GM12875 (cell line): ENCODE measurements around the gene NPR1.

Source experiments
- H3K4me3 ChIP-seq: one replicate; pipeline ENCODE4 v1.5.1; 2011; ENCODE audit warnings: low read depth, low read length, control low read depth
- CTCF ChIP-seq: IDR thresholded peaks from 2 replicates; pipeline ENCODE4 v1.5.1; 2011; ENCODE audit warnings: low read depth, mild to moderate bottlenecking, control low read depth, inconsistent platforms, low read length, moderate library complexity, borderline replicate concordance; ENCODE audit not compliant: insufficient read depth

NPR1 gene

GRCh38 chr1:153688736-153689328 lies 10.3 kb downstream of the NPR1 start:
- no peak overlapping the region for H3K4me3 ChIP-seq
- TF ChIP-seq CTCF = no peak

- TF ChIP-seq CTCF = no peak
- H3K4me3 ChIP-seq = no peak overlapping the region
These were observed 15.0 kb downstream of the NPR1 start for GRCh38 chr1:153693466-153693865.

- no peak overlapping the region for H3K4me3 ChIP-seq
- no peak for TF ChIP-seq CTCF
These were observed 18.3 kb downstream of the NPR1 start for GRCh38 chr1:153696741-153697140.

GRCh38 chr1:153697191-153698019 lies 18.9 kb downstream of the NPR1 start:
- no peak for TF ChIP-seq CTCF
- no peak overlapping the region for H3K4me3 ChIP-seq

- no peak overlapping the region for H3K4me3 ChIP-seq
- TF ChIP-seq CTCF = no peak
These were observed 19.8 kb downstream of the NPR1 start for GRCh38 chr1:153698020-153698922.

GRCh38 chr1:153698923-153699714 lies 20.6 kb downstream of the NPR1 start:
- no peak for TF ChIP-seq CTCF
- no peak overlapping the region for H3K4me3 ChIP-seq
